Fibroblast of skin of scalp (primary cell): ENCODE results near the gene ATPAF1.
"Not testable (repeated sequence)": the region's sequence is repeated elsewhere in the genome, so short reads cannot be mapped to it uniquely, and the experiment has no call there.

Experiments used
- DNase-seq: peaks from one replicate; pipeline ENCODE4 v3.0.0-alpha.2; 2013

The ATPAF1 gene

DNA sequence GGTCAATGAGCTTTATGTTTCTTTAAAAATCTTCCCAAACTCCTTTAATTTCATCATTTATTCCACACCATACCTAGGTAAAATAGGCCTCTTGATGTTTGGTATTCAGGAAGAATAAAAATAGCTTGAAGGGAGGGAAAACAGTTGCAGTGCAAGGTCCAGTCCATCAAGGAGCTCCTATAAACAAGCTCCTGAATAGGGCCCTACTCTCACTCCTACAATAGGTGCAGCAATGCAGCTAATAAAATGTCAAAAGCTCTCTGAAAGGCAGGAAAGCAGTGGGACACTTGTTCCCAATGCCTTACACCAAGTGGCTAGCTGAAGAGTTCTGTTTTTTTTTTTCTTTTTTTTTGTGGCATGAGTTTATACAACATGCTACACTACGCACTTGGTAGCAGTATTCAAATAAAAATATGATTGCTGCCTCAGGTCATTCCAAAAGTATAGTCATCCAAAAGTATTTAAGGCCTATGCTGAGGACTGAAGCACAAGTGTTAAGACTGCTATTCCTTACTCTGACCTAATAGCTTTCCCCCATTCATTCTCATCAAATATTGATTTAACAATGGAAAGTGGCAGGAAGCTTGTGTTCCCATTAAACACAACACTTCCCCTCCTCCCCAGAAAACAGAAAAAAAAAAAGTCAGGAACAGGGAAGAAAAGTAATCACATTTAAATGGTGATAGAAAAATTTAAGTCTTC is 13.3 kb upstream of the ATPAF1 start:
- DNase-seq, result no peak

DNA sequence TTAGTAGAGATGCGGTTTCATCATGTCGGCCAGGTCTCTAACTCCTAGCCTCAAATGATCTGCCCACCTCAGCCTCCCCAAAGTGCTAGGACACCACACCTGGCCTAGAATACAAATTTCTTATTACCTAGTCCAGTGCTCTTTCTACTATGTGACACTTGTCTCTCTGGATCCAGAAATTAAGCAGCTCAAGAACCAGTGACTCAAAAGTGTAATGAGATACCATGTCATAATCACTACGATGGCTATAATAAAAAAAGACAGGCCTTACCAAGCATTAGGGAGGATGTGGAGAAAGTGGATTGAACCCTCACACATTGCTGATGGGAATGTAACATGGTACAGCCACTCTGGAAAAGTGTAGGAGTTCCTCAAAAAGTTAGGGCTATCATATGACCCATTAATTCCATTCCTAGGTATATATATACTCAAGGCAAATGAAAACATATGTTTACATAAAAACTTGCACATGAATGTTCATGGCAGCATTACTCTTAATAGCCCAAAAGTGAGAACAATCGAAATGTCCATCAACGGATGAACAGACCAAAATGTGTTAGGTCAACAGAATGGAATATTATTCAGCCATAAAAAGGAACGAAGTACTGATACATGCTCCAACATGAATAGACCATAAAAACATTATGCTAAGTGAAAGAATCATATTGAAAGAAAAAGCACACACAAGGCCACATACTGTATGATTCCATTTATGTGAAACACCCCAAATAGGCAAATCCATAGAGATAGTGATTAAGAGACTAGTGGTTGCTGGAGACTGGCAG is 11.8 kb upstream of the ATPAF1 start:
- DNase-seq, result no peak

DNA sequence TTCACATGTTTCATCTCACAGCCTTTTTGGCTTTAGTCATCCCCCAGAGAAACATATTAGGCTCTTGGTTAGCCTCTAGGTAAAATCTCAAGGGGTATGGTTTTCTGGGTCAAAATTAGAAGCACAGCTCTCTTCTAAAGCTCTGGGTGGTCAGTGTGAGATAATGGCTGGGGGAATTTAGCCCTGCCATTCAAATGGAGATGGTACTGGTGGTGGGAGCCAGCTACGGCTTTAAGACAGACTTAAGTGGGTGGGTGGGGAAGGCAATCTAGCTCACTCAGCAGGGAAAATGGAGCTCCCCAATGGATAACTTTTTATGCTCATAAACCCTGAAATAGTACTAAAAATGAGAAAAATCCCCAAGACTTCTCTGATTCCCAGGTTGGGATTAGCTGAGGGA is 9.2 kb upstream of the ATPAF1 start:
- no peak for DNase-seq

DNA sequence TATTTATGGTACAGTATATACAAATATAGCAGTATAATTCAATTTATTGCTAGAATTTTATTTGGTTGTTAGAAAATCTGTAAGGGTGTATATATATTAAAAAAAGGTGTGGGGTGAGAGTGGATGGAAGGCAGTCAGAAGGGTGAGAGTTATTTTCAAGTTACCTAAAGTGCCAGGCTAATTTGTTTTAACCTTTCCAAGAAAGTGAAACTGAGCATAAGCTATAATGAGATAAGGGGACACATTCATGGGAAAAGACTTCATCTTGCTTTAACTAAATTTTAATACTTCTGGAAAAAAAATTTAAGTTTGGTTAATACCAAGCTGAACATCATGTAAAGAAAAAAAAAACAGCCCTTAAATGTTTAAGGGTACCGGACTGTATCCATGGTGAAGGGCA is 8.4 kb upstream of the ATPAF1 start:
- DNase-seq, result no peak

DNA sequence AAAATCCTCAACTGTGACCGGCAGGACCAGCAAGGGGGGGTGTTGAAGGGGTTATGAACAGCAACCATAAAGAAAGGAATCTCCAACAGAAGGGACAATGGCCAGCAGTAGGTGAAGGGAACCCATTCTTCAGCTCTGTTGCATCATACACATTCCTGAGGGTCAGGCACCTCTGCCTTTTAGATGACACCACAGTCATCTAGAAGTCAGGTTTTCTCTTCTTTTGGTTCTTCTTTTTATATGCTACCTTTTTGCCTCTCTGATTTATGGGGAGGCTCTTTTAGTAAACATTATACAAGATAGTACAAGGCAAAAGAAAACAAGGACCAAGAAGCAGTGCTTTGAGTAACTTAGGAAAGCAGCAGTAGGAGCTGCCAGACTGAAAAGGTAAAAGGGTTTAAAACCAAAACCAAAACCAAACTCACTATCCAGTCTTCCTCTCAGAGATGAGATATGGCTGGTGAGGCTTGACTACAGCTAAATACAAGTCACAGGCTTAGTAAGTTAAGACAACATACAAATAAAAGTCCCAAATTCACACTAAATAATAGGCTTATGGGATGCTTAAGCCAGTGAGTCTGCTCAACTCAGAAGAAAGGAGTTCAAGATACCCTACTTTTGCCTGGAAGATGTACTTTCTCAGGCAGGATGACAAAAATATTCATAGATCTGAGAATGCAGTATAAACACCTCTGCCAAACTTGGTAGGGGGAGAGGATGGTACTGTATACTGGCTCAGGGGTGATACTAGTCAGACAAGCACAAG is 7.6 kb upstream of the ATPAF1 start:
- DNase-seq, result no peak

DNA sequence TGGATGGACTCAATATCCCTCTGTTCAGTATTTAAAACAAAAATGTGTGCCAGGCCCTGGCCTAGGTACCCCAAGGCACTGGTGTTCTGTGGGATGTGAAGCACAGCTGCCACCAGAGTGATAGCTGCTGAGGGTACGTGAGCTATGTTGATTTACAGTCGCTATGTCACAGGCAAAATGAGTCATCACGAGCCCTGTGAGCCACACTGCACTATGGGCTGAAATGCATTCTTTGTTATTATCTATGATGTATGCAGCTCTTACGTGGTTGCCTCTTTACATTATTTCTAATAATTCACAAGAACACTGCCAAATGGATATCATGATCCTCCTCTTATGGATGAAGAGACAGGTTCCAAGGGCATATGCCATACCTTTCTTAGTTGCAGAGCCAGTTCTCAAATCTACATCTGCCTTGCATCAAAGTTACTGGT is 5.6 kb upstream of the ATPAF1 start:
- peak; percentile 54 for DNase-seq

DNA sequence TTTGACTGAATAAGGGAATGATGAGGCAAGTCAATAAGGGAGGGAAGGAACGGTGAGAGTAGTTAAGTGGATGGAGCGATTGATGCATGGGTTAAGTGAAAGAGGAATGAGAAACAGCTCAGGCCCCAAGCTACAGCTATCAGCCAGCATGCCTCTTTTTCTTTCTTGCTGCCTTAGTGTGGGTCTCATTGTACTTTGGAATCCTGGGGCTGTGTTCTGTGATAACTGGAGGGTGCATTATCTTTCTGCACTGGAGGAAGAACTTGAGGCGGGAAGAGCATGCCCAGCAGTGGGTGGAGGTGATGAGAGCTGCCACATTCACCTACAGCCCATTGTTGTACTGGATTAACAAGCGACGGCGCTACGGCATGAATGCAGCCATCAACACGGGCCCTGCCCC is 4.5 kb upstream of the ATPAF1 start:
- DNase-seq, result no peak

DNA sequence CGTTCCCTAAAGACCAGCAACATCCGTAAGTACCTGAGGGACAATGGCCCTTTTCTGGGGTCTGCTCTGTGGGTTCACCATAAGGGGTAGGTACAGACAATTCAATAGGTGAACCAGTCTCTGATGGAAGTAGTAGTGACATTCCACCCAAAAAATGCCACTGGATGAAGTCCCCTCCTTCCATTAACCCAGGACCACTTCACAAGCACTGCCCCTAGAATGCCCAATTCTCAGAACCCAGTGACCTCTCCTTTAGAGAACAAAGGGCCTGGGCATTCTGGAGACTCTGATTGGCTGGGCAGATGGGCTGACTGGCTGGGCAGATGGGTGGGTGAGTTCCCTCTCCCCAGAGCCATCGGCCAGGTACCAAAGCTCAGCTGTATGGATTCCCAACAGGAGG is 3.4 kb upstream of the ATPAF1 start, which contains the start of gene TEX38:
Gene TEX38, plus strand, starts transcription at position 301 of the 400 bp plus-strand sequence. Its CDS starts 81 bp downstream, at position 382.
- DNase-seq, result no peak

DNA sequence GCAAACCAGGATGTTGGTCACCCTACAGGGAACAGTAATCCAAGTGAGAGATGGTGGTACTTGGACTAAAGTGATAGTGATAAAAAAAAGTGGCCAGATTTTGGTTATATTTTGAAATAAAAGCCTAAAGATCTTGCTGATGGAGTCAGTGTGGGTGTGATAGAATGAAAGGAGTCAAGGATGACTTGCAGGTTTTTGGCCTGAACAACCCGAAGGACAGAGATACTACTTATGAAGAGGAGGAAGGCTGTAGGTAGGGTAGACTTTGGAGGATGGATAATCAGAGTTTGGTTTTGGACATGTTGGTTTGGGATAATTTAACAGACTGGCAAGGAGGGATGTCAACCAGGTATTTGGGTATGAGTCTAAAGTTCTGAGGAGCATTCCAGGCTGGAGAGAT is 2.0 kb upstream of the ATPAF1 start:
- no peak for DNase-seq

DNA sequence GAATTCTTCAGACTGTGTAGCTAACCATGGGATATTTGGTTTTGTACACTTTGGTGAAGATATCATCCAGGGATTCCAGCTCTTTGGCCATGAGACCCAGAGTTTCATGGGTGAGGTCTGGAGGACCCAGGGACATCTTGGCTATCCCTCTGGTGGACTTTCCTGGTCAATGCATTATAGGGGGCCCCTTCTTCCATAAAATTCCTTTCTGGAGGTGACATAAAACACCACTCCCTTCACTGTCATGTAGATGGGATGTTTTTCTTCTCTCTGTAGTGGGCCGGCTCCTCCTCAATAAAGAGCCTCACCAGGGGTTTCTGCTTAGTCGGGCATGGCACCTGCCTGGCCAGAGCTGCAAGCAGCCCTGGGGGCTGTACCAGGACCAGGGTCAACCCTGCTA is 2.2 kb downstream of the ATPAF1 start:
- DNase-seq, result no peak

DNA sequence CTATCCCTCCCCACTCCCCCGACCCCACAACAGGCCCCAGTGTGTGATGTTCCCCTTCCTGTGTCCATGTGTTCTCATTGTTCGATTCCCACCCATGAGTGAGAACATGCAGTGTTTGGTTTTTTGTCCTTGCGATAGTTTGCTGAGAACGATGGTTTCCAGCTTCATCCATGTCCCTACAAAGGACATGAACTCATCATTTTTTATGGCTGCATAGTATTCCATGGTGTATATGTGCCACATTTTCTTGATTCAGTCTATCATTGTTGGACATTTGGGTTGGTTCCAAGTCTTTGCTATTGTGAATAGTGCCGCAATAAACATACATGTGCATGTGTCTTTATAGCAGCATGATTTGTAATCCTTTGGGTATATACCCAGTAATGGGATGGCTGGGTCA is 5.2 kb downstream of the ATPAF1 start:
- DNase-seq, result not testable (repeated sequence)

DNA sequence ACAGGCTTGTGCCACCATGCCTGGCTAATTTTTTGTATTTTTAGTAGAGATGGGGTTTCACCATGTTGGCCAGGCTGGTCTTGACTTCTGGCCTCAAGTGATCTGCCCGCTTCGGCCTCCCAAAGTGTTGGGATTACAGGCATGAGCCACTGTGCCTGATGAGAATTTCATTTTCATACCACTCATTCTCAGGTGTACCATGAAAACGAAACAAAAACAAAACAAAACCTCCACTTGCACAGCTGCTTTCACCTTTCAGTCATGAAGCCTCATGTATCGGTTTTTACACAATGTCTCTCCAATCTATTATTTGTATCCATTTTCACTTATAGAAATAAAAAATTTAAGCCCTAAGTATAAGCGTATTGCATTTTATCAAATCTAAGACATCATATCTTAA is 8.0 kb downstream of the ATPAF1 start:
- DNase-seq, result not testable (repeated sequence)

DNA sequence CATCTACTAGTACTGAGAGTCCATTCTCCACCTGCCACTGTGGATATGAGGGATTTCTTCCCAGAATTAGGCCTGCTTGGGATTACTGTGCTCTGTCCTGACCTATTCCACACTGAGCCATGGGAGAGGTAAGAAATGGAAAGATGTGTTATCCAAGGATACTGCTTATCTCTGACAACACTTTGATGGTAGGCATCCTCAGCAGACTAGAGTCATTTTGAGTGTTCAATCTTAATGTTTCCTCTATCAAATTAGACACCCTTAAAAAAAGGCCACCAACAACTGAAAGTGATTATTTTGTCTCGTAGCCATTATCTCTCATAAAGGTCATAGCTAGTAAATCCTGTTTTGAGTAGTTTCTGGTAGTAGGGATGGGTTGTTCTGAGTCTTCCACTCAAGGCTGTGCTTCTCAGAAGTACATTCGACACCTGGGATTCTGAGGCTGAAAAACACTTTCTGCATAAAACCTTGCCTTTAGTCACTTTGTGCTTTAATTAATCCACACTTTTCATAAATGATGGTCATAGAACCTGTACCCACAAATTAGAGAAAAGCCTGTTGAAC is 8.8 kb downstream of the ATPAF1 start:
- DNase-seq, result no peak

DNA sequence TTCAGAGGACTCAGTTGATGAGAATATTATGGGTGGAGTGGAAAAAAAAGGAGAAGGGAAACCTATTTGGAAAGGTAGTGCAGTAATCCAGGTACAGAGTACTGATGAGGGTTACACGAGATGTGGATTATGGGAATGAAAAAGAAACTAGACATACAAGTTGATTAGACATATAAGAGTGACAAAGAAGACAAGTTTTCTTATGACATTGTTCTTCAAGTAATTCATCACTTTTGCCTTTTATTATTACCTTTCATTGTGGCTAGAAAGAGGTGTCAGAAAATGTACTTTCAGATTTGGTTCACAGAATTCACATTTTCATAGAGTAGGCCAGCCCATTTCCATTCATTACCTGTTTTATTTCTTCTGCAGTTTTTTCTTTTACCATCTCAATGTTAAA is 10.4 kb downstream of the ATPAF1 start:
- no peak for DNase-seq

DNA sequence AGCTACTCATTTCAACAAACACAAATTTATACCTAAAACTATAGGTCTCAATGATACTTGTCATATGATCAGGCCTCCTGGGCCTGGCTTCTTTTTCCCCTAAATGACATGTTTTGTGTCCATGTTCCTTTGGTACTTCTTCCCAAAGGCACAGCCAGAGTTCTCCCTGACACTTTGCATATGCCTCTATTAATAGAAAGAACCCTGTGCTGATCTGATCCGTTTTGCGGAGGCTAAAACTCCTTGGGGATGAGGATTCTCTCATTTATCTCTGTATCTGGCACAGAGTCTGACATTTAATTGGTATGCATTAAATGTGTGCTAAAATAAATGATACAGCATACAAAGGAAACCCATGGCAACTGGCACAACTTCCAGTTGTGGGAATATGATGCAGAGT is 11.5 kb downstream of the ATPAF1 start:
- DNase-seq, result no peak

DNA sequence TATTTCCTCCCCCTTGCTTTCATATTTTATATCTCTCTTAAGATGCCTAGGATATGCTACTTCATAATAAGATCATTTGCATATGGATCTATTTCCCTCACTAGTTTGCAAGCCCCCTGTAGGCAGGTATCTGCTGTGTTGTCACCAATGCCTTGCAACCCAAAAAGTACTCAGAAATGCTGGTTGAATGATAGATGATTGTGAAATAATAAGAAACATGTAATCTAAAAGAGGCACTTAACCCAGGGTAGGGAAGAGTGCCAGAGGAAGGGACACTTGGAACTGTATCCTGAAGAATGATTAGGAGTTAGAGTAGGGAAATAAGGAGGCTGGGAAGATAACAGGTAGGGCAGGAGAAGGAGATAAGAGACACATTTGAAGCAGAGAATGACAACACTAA is 12.3 kb downstream of the ATPAF1 start:
- no peak for DNase-seq

DNA sequence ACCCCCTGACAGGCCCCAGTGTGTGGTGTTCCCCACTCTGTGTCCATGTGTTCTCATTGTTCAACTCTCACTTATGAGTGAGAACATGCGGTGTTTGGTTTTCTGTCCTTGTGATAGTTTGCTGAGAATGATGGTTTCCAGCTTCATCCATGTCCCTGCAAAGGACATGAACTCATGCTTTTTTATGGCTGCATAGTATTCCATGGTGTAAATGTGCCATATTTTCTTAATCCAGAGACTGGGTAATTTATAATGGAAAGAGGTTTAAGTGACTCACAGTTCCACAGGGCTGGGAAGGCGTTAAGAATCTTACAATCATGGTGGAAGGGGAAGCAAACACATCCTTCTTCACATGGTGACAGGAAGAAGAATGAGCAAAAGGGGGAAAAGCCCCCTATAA is 13.5 kb downstream of the ATPAF1 start:
- DNase-seq, result not testable (repeated sequence)

DNA sequence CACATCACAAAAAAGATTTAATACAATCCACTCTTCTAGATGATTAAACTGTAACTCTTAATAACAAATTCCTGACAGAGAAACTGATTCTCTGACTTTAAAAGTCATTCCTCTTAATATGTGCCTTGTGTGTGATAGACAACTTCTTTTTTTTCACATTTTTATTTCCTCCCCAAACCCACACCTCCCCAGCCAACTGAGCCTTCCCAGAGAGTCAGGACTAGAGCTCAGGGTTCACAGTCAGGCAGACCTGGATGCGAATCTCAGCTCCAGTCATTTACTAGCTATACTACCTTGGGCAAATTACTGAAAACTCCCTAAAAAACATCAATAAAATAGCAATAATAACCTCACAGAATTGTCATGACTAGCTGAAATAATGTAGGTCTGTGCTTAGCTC is 14.2 kb downstream of the ATPAF1 start:
- DNase-seq, result no peak

DNA sequence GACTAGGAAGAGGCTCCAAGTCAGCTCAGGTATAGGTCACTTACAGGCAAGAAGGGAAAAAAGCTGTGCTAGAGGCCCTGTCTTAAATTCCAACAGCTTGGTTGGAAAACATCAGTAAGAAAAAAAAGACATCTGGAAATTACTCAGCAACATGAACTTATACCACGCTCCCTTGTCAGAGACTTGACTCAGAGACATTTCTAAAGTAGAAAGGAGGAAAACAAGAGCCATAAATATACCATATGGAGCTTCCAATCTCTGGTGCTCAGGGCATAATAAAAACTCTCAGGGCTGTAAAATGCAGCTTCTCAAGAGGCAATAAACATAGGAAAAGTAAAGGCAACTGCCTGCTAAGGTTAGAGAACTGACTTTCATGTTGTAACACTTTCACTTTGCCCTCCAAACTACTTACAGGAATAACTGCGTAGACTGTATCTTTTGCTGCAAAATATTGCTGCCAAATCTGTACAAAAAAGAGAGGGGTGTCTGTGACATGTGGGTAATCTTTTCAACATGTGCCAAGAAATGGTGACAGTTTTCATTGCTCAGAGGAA is 14.7 kb downstream of the ATPAF1 start:
- no peak for DNase-seq

DNA sequence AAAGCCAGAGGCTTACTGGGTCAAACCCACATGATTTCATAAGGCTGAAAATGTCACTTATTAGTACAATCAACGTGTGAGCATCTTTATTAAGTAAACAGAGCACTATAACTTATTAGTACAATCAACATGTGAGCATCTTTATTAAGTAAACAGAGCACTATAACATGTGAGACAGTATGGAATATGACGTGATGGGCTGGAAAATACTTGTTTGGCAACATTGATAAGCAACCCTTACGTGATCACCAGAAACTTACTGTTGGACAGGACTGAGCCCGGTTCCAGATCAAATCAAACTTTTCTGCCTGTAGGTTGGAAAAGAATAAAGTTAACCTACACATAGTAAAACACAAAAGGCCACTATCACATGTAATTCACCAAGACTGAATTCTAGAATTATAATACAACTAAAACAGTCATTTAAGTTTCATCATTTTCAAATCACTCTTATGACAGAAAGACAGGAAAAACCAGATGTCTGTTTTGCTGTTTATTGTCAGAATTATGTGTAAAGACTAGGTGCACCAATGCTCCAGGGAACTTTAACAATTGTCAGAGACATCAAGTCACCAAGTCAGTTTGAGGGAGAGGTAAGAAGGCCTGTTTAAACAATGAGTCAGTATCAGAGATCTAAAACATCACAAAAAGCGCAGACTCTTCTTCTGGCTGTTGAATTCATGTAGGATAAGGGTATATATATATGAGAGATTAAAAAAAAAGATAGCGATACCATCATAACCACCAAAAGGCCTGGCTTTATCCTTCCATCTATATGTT is 15.7 kb downstream of the ATPAF1 start:
- no peak for DNase-seq

DNA sequence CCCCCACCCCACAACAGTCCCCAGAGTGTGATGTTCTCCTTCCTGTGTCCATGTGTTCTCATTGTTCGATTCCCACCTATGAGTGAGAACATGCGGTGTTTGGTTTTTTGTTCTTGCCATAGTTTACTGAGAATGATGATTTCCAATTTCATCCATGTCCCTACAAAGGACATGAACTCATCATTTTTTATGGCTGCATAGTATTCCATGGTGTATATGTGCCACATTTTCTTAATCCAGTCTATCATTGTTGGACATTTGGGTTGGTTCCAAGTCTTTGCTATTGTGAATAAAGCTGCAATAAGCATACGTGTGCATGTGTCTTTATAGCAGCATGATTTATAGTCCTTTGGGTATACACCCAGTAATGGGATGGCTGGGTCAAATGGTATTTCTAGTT is 17.0 kb downstream of the ATPAF1 start:
- DNase-seq, result not testable (repeated sequence)

DNA sequence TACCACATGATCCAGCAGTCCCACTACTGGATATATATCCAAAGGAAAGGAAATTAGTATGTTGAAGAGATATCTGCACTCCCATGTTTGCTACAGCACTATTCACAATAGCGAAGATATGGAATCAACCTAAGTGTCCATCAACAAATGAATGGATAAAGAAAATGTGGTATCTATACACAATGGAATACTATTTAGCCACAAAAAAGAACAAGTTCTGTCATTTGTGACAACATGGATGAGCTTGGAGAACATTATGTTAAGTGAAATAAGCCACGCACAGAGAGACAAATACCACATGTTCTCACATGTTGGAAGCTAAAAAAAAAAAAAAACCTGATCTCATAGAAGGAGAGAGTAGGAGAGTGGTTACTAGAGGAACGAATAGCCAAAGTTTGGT is 17.7 kb downstream of the ATPAF1 start:
- DNase-seq, result no peak
